Stimulated activated CD8-positive, alpha-beta memory T cell treated with anti-CD3 and anti-CD28 coated beads, Interleukin-15, amount 100 ng/mL, for 48 hours (primary cell): ENCODE results near the gene FAM20C.

Experiments
- DNase-seq, 2 donors: peaks; one replicate each; pipeline ENCODE4 v3.0.0-alpha.2; 2020; ENCODE audit warnings: low read depth in 2 of 2

Gene FAM20C

DNA sequence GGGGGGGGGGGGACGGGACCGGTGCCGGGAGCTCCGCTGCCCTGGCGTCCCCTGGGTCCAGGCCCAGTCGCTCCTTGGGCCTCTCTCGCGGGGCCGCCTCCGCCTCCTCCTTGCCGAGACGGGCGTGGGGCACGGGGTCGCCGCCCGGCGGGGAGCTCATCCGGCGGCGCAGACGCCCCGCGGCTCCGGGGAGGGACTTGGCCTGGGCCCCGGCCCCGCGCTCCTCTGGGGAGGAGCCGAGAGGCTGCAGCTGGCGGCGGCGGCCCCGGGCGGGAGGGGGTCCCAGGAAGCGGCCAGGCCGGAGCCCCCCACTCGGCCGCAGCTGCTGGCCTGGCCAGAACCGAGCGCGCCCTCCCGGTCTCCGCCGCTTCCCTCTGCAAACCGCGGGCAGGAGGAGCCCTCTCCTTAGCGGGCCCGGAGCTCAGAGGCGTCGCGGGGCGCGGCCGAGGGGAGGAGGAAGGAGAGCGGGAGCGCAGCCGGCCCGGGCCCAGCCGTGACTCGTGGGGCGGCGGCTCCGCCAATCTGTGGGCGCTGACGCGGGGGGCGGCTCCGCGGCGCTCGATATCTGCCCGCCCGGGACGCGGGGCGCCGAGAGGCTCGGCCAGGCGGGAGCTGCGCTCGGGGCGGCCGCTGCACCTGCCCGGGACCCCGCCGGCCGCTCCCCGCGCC is at the start of gene FAM20C:
Gene FAM20C (plus strand): TSS at position 591 of the 669 bp plus-strand sequence. CDS start 629 bp downstream, outside the sequence.
- peak in 1 of 2 donors; percentile 18 for DNase-seq

- no peak for DNase-seq
Observed at GRCh38 chr7:143145-143751, 49.1 kb upstream of the FAM20C start.

DNA sequence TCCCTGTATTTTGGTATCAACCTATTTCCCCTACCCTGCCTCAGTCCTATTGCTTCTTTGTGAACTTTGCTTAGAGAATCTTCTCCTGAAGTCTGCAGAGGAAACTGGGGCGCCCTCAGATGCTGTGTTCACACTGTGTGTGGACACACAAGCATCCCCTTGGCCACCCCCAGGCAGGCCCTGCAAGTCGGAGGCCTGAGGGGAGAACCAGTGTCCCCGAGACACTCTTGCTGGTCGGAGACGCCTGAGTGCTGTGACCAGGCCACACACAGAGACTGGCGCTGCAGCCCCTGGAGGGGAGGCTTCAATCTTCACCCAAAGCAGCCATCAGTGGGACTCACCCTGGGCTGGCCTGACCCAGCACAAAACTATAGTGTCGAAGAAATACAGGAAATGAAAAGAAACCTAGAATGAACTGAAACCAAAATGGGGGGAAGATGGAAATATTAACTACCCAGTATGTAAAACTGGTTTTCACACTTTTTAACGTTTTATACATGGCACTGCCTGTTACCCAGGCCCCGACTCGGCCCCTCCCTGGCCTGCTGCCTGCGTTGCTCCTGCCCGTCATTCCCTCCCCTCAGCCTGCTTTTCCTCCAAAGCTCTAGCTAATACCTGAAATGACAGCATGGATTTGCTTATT is 48.4 kb upstream of the FAM20C start:
- DNase-seq = no peak

DNA sequence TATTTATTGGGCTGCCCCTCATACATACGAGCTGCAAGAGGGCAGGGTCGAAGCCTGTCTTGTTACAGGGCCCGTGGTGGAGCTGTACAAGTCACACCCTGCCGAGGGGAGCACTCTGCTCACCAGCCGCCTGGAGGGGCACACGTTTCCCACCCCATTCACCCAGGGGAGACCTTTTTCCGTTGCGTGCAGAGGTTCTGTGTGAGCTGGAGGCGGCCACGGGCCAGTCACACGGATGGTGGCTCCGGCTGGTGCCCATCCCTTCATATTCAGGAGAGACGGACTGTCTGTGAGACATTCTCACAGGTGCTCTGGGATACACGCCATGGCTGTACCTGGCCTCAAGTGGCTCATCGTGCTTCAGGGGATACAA is 47.9 kb upstream of the FAM20C start:
- DNase-seq = no peak

GRCh38 chr7:145863-146262 is 46.5 kb upstream of the FAM20C start:
- DNase-seq = no peak

DNA sequence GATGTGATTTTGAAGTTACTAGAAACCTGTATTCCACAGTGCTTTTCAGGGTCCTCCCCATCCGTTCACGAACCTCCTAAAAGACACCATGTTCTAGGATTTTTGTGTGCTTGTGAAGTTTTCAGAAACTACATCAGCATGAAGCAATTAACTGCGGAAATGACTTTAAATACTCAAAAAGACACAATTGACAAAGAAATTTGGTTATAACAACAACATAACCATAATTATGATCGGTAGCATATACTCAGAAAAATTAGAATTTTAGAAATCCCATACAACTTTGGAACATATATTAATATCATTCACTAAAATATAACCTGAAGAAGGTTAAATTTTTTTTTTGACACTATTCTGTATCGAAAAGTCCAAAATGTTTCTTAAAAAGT is 43.8 kb upstream of the FAM20C start:
- no peak for DNase-seq

- DNase-seq = peak; percentile 96
Observed at GRCh38 chr7:148932-149790, 43.2 kb upstream of the FAM20C start.

- DNase-seq = peak; percentile 15 to 23
Observed at GRCh38 chr7:149791-150636, 42.4 kb upstream of the FAM20C start.

GRCh38 chr7:150811-151221 is 41.6 kb upstream of the FAM20C start:
- DNase-seq = no peak

DNA sequence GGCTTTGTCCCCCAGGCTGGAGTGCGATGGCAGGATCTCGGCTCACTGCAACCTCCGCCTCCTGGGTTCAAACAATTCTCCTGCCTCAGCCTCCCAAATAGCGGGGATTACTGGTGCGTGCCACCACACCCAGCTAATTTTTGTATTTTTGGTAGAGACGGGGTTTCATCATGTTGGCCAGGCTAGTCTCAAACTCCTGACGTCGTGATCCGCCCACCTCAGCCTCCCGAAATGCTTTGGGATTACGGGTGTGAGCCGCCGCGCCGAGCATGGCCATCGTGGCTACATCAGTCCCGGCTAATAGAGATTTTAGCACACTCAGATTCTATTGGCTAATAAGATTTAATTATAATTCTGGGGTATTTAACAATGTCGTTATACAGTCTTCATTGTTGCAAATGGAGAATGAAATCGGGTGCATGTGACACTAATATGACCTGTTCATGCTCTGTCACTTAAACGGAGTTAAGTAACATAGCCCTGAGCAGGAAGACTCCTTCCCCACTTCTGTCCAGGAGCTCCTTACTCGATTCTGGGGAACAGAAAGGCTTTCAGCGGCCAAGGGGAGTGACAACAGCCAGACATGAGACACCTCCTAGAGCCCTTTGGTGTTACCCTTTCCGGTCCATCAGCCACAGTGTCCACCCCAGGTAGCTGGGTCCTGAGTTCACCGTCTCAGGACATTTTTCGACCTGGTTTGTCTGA is 40.9 kb upstream of the FAM20C start:
- DNase-seq = no peak

DNA sequence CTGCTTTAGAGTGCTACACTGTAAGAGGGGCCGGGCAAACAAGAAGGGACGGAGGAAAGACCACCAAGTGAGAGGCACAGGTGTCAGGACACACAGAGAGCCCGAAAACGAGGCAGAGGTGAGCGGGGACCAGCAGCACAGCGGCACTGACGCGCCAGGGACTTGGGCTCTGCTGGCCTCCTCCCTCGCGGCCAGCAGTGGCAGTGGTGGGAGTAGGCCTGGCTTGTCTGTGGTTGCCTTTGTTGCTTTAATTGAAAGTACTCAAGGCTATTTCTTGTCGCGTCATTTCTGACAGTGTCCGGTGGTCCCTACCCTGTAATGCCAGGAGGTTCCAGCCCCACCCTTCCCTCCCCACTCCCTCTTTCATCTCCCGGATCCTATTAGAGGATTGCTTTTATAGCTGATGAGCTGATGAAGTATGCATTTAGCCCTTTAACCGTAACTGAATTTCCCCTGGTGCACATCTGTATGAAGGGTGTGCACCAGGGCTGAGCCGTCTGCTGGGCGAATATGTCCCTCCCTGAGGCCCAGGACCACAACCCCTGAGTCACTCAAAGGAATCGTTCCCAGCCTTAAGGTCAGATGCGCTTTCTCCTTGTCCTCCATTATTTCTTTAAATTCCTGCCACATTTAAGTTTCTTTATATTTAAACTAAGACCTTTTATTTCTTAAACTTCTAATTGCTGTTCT is 39.5 kb upstream of the FAM20C start:
- no peak for DNase-seq

- no peak for DNase-seq
Observed at GRCh38 chr7:153604-154003, 38.8 kb upstream of the FAM20C start.

DNA sequence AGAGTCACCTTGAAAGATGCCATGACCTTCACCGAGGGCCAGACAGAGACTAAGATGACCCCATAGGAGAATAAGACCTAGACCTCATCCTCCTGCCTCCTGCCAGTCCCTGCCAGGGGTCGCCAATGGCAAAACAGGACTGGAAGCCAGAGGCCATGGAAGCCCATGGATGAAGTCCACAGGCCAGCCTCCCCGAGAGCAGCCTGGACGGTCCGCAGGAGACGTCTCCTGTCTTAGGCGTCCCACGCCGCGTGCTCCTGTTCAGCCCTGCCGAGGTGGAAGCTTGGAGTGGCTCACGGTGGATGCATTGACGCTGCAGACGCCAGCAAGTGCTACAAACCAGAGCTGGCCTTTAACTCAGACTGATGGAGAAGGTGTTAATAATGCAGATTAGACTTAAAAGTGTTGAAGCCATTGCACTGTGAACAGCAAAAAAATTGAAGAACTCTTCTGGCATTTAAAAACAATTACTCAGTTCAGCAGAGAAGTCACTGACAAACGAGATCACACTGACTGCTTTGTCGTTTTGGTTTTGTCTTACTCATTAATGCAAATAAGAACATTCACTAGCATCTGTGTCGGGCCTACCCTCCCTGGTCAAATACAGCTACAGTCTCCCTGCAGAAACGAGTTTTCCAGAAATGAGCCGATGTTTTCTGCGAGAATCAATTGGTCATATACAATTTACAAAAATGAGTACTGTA is 38.1 kb upstream of the FAM20C start:
- DNase-seq = no peak

DNA sequence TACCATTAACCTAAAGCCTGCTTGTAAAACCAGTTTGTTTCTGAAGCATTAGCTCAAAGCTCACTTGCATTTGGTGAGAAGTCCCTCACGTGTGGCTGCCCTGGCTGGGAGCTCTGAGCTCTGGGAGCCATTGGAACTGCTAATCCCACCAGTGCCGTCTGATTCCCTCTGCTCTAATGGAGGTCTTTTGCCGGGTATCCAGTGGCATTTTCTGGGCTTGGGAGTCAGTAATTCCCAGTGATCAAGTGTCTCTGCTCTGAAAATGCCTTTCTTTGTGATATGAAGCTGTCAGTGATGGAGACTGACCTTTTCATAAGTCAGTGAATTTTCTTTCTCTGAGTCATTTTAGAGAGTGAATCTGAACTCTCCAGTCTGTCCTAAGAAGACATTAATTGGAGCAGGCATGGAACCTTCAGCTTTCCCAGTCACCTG is 36.9 kb upstream of the FAM20C start:
- DNase-seq = no peak

DNA sequence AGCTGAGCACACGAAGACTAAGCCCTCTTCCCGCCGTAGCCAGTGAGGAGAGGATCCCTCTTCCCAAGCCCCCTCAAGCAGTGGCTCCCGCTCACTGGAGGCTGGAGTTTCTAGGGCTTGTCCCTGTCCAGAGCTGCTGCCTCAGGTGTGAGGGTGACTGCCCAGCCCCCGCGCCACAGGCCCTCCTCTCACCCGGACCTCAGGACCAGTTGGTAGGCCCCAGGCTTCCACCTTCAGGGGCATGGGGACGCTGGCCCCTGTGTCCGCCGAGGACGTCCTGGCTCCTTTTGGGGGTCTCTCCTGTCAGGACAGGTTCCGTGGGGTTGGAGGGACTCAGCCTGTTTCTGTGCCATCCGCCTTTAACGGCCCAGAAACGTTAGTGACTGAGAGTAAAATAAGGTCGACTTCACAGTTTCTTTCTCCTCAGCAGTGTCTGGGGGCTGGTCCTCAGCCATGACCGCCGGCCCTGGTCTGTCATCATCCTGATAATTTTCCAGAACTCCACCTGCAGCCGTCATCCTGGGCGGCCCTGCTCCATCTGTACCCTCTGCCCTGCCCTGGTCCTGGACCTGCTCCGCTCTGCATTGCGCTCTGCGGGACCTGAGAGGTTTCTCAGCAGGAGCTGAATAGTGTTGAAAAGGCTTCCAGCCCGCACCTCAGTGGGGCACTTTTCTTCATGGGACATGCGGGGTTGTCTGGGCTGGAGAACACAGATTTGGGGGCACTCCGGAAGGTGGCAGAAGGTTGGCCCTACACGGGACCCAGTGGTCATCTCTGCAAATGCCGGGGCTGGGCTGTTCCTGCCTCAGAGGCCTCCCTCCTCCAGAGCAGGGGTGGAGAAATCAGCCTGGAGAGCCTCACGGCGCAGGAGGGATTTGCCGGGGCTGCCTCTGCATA is 36.0 kb upstream of the FAM20C start:
- DNase-seq = no peak

- no peak for DNase-seq
Observed at GRCh38 chr7:157008-157310, 35.4 kb upstream of the FAM20C start.

GRCh38 chr7:157771-158625 is 34.4 kb upstream of the FAM20C start:
- DNase-seq = no peak

DNA sequence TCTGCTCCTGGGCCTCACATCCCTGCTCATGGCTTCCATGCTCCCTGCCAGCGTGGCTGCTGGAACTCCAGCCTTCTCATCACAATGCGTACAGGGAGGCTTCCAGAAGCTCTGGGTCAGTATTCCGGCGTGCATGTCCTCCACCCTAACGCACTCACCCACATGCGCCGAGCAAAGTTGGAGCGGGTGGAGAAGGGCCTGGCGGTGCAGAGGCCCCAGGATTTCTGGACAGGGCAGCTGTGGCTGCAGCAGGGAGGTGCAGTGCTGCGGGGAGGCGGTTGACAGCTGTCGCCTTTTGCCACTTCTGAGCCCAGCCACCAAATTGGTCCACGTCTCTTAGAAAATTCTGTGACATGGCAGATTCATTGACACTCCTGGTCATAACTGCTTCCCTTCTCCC is 33.6 kb upstream of the FAM20C start:
- no peak for DNase-seq
